Keratinocyte (primary cell): ENCODE data around the gene PDZD2. TPM values are rescaled to one million over a fixed set of nuclear protein-coding genes. Genes with fewer than 3 reads are reported as not detected.

Source experiments
- DNase-seq: peaks from one replicate; pipeline ENCODE4 v3.0.0-alpha.2; 2011; ENCODE audit warnings: low read depth, missing footprints, low spot score
- FAIRE-seq: peaks from 2 replicates; lab custom pipeline; 2011; peaks lifted over from hg19 to GRCh38; lab: Jason Lieb, UNC
- H2AFZ ChIP-seq: 2 replicates; pipeline ENCODE4 v1.6.0; 2012; ENCODE audit warnings: low read length, control low read depth, inconsistent platforms; ENCODE audit not compliant: control insufficient read depth
- H3K27ac ChIP-seq: 2 replicates; pipeline ENCODE4 v1.5.1; 2011; ENCODE audit warnings: low read length; ENCODE audit not compliant: control insufficient read depth, insufficient read depth
- H3K27me3 ChIP-seq: 3 replicates; pipeline ENCODE4 v1.6.0; 2011; ENCODE audit warnings: low read length; ENCODE audit not compliant: control insufficient read depth, insufficient read depth; ENCODE audit errors: extremely low read depth
- H3K36me3 ChIP-seq, 2 experiments: 2 replicates in 1 of 2; 3 replicates in 1 of 2; pipeline ENCODE4 v1.5.1; 2011; ENCODE audit warnings: low read length in 2 of 2, mild to moderate bottlenecking in 1 of 2; ENCODE audit not compliant: control insufficient read depth in 2 of 2, insufficient read depth in 2 of 2; ENCODE audit errors: extremely low read depth in 1 of 2
- H3K4me1 ChIP-seq: 3 replicates; pipeline ENCODE4 v1.5.1; 2011; ENCODE audit warnings: low read length; ENCODE audit not compliant: control insufficient read depth, insufficient read depth; ENCODE audit errors: extremely low read depth
- H3K4me2 ChIP-seq: 3 replicates; pipeline ENCODE4 v1.6.0; 2011; ENCODE audit warnings: low read depth, low read length; ENCODE audit not compliant: control insufficient read depth, insufficient read depth; ENCODE audit errors: extremely low read depth
- H3K4me3 ChIP-seq, 3 experiments: fragments of 200-600 bp in 1 of 3; sonication (generic) in 1 of 3; 2 replicates in 2 of 3; 3 replicates in 1 of 3; pipeline ENCODE4 v1.5.1; 2011 to 2016; ENCODE audit warnings: low read length in 3 of 3, mild to moderate bottlenecking in 3 of 3, control low read depth in 2 of 3, inconsistent platforms in 1 of 3, low read depth in 1 of 3, mixed read lengths in 1 of 3, mixed run types in 1 of 3, moderate library complexity in 1 of 3; ENCODE audit not compliant: control insufficient read depth in 2 of 3, insufficient read depth in 2 of 3; ENCODE audit errors: extremely low read depth in 1 of 3
- H3K79me2 ChIP-seq: 2 replicates; pipeline ENCODE4 v1.6.0; 2012; ENCODE audit warnings: low read length; ENCODE audit not compliant: control insufficient read depth, insufficient read depth
- H3K9ac ChIP-seq: 3 replicates; pipeline ENCODE4 v1.6.0; 2011; ENCODE audit warnings: low read length; ENCODE audit not compliant: control insufficient read depth, insufficient read depth; ENCODE audit errors: extremely low read depth
- H3K9me1 ChIP-seq: 3 replicates; pipeline ENCODE4 v1.6.0; 2011; ENCODE audit warnings: low read length; ENCODE audit not compliant: control insufficient read depth, insufficient read depth; ENCODE audit errors: extremely low read depth
- H3K9me3 ChIP-seq: 2 replicates; pipeline ENCODE4 v1.5.1; 2012; ENCODE audit warnings: low read depth, low read length; ENCODE audit not compliant: control insufficient read depth
- H4K20me1 ChIP-seq: 3 replicates; pipeline ENCODE4 v1.6.0; 2011; ENCODE audit warnings: low read length; ENCODE audit not compliant: control insufficient read depth, insufficient read depth; ENCODE audit errors: extremely low read depth
- EZH2 ChIP-seq: IDR thresholded peaks from one replicate; pipeline ENCODE4 v1.6.1; 2012; ENCODE audit warnings: inconsistent platforms, mild to moderate bottlenecking, low read length, moderate library complexity
- dilution Hi-C: fragments of 300-500 bp; cut with MboI; formaldehyde crosslinking; loops from one replicate; pipeline ENCODE4 v1.7.0; 2020; ENCODE audit warnings: low sequenced_read_pairs; ENCODE audit not compliant: extremely low pct_ligation_motif_present
- polyA plus RNA-seq, 5 experiments: library from polyadenylated mRNA; depleted of rRNA in 3 of 5; stranded (reverse) in 3 of 5; stranded (forward) in 1 of 5; unstranded in 1 of 5; fragments of >200 nt; gene quantifications; 1 replicate in 1 of 5; 2 replicates in 3 of 5; 3 replicates in 1 of 5; pipeline versions ENCODE4 v1.2.1 to v1.2.3, GENCODE V29; 2011 to 2012; ENCODE audit warnings: missing spikeins in 2 of 5, low read depth in 1 of 5, low replicate concordance in 1 of 5
- TF ChIP-seq, protein P1 (sequence below), 3 experiments: IDR thresholded peaks in 1 of 3; conservative IDR thresholded peaks in 1 of 3; optimal IDR thresholded peaks in 1 of 3; 2 replicates in 2 of 3; 3 replicates in 1 of 3; pipeline versions ENCODE3 to v1.5.1; 2011; ENCODE audit warnings: low read length in 3 of 3, mild to moderate bottlenecking in 3 of 3, moderate library complexity in 2 of 3, control low read depth in 1 of 3, inconsistent platforms in 1 of 3; ENCODE audit not compliant: insufficient read depth in 2 of 3; ENCODE audit errors: extremely low read depth in 1 of 3

The PDZD2 gene
- polyA plus RNA-seq, 1 donor (not counting 4 experiments of a cell fraction or from before 2014, with no cell fraction given), result 7.3 TPM

DNA sequence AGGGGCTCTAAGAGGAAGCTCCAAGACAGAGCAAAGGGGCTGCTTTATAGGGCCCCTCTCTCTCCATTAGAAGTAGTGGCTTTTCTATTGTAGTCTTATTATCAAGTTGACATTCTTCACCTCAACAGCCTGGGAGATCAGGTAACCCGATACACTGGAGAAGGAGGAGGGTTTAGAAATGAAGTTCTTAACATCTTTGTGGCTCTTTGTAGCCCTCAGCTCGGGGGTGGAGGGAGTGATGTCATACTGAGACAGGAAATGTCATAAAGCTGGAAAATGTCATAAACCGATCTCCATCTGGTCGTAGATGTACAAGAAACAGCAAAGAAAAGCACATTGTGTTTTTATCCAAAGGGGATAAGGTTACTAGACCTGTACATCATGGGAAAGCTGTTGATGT is 17.9 kb downstream of the PDZD2 start:
- peaks cover 6% of the 10 kb centered on the region for H3K27me3 ChIP-seq
- no peaks in the 10 kb centered on the region for H3K9me3 ChIP-seq
- DNase-seq (no peak), FAIRE-seq (no peak)
- dilution Hi-C loops, result no loop called here
- no peak overlapping the region for H2AFZ ChIP-seq
- no peak overlapping the region for H3K27ac ChIP-seq
- H3K4me2 ChIP-seq, result no peak overlapping the region
- no peak overlapping the region for H3K4me3 ChIP-seq
- no peaks in the 10 kb centered on the region for H3K36me3 ChIP-seq
- H3K9me1 ChIP-seq, result no peaks in the 10 kb centered on the region
- no peak overlapping the region for H3K9ac ChIP-seq
- no peak for TF ChIP-seq EZH2
- TF ChIP-seq, protein P1, sequence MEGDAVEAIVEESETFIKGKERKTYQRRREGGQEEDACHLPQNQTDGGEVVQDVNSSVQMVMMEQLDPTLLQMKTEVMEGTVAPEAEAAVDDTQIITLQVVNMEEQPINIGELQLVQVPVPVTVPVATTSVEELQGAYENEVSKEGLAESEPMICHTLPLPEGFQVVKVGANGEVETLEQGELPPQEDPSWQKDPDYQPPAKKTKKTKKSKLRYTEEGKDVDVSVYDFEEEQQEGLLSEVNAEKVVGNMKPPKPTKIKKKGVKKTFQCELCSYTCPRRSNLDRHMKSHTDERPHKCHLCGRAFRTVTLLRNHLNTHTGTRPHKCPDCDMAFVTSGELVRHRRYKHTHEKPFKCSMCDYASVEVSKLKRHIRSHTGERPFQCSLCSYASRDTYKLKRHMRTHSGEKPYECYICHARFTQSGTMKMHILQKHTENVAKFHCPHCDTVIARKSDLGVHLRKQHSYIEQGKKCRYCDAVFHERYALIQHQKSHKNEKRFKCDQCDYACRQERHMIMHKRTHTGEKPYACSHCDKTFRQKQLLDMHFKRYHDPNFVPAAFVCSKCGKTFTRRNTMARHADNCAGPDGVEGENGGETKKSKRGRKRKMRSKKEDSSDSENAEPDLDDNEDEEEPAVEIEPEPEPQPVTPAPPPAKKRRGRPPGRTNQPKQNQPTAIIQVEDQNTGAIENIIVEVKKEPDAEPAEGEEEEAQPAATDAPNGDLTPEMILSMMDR (optimal IDR thresholded peaks at IDR 0.05 in 1 of 3, IDR thresholded peaks at IDR 0.05 in 1 of 3, conservative IDR thresholded peaks at IDR 0.05 in 1 of 3; ENCODE audit: extremely low read depth in 1 of 3, insufficient read depth in 2 of 3, low read length in 3 of 3), result no peak
- H3K79me2 ChIP-seq, result no peaks in the 10 kb centered on the region
- H3K4me1 ChIP-seq, result no peaks in the 10 kb centered on the region
- H4K20me1 ChIP-seq, result no peaks in the 10 kb centered on the region

GRCh38 chr5:31657315-31657979 is 18.5 kb downstream of the PDZD2 start:
- DNase-seq, result no peak
- Histone ChIP-seq H3K4me3 (no peak overlapping the region), H3K9me1 (no peaks in the 10 kb centered on the region), H3K4me2 (no peak overlapping the region), H2AFZ (no peak overlapping the region), H3K27ac (no peak overlapping the region), H3K79me2 (no peaks in the 10 kb centered on the region), H3K9me3 (no peaks in the 10 kb centered on the region), H3K36me3 (no peaks in the 10 kb centered on the region), H4K20me1 (no peaks in the 10 kb centered on the region), H3K4me1 (no peaks in the 10 kb centered on the region), H3K27me3 (peaks cover 6% of the 10 kb centered on the region), H3K9ac (no peak overlapping the region)
- TF ChIP-seq, protein P1 (optimal IDR thresholded peaks at IDR 0.05 in 1 of 3, IDR thresholded peaks at IDR 0.05 in 1 of 3, conservative IDR thresholded peaks at IDR 0.05 in 1 of 3; ENCODE audit: extremely low read depth in 1 of 3, insufficient read depth in 2 of 3, low read length in 3 of 3), result no peak
- TF ChIP-seq EZH2, result no peak
- no peak for FAIRE-seq
- dilution Hi-C loops, result no loop called here
